Astrocyte (in vitro differentiated cells and primary cell): Measurements from ENCODE around the gene ZHX3. TPM values are rescaled to one million over a fixed set of nuclear protein-coding genes. Genes with fewer than 3 reads are reported as not detected.

Source experiments
- DNase-seq: peaks from one replicate; pipeline ENCODE4 v3.0.0-alpha.2; 2010; ENCODE audit warnings: low read depth
- FAIRE-seq: peaks from 2 replicates; lab custom pipeline; 2011; peaks lifted over from hg19 to GRCh38; lab: Jason Lieb, UNC
- H2AFZ ChIP-seq: 2 replicates; pipeline ENCODE4 v1.6.0; 2012; ENCODE audit warnings: low read depth, low read length, inconsistent platforms
- H3K27ac ChIP-seq: 2 replicates; pipeline ENCODE4 v1.5.1; 2011; ENCODE audit warnings: low read depth, low read length, inconsistent platforms
- H3K27me3 ChIP-seq: 2 replicates; pipeline ENCODE4 v1.6.0; 2011; ENCODE audit warnings: low read length, inconsistent platforms; ENCODE audit not compliant: insufficient read depth
- H3K36me3 ChIP-seq: 2 replicates; pipeline ENCODE4 v1.5.1; 2011; ENCODE audit warnings: low read length, inconsistent platforms; ENCODE audit not compliant: insufficient read depth
- H3K4me1 ChIP-seq: 2 replicates; pipeline ENCODE4 v1.5.1; 2011; ENCODE audit warnings: low read length, inconsistent platforms; ENCODE audit not compliant: insufficient read depth
- H3K4me2 ChIP-seq: 2 replicates; pipeline ENCODE4 v1.6.0; 2012; ENCODE audit warnings: low read length, inconsistent platforms
- H3K4me3 ChIP-seq: 2 replicates; pipeline ENCODE4 v1.5.1; 2011; ENCODE audit warnings: low read depth, mild to moderate bottlenecking, low read length, inconsistent platforms; ENCODE audit not compliant: insufficient read depth
- H3K79me2 ChIP-seq: 2 replicates; pipeline ENCODE4 v1.6.0; 2012; ENCODE audit warnings: mild to moderate bottlenecking, low read length, inconsistent platforms; ENCODE audit not compliant: insufficient read depth
- H3K9ac ChIP-seq: 2 replicates; pipeline ENCODE4 v1.6.0; 2012; ENCODE audit warnings: mild to moderate bottlenecking, low read length, inconsistent platforms
- H3K9me3 ChIP-seq: 2 replicates; pipeline ENCODE4 v1.5.1; 2012; ENCODE audit warnings: low read depth, mild to moderate bottlenecking, low read length, inconsistent platforms; ENCODE audit not compliant: insufficient read depth
- H4K20me1 ChIP-seq: 2 replicates; pipeline ENCODE4 v1.6.0; 2012; ENCODE audit warnings: low read length, inconsistent platforms; ENCODE audit not compliant: insufficient read depth
- H3K27ac Mint-ChIP-seq: one replicate; pipeline ENCODE4 v1.8.0; 2021; ENCODE audit warnings: mild to moderate bottlenecking, mixed read lengths; ENCODE audit not compliant: unreplicated experiment
- H3K27me3 Mint-ChIP-seq: one replicate; pipeline ENCODE4 v1.8.0; 2021; ENCODE audit warnings: low read depth, mixed read lengths; ENCODE audit not compliant: unreplicated experiment
- H3K36me3 Mint-ChIP-seq: one replicate; pipeline ENCODE4 v1.8.0; 2021; ENCODE audit warnings: low read depth, mixed read lengths; ENCODE audit not compliant: unreplicated experiment
- H3K4me1 Mint-ChIP-seq: one replicate; pipeline ENCODE4 v1.8.0; 2021; ENCODE audit warnings: low read depth, mixed read lengths; ENCODE audit not compliant: unreplicated experiment
- H3K4me3 Mint-ChIP-seq: one replicate; pipeline ENCODE4 v1.8.0; 2021; ENCODE audit warnings: mild to moderate bottlenecking, moderate library complexity, mixed read lengths; ENCODE audit not compliant: unreplicated experiment
- H3K9me3 Mint-ChIP-seq: one replicate; pipeline ENCODE4 v1.8.0; 2021; ENCODE audit warnings: mild to moderate bottlenecking, mixed read lengths; ENCODE audit not compliant: unreplicated experiment
- CTCF ChIP-seq: IDR thresholded peaks from 2 replicates; pipeline ENCODE4 v1.5.1; 2011; ENCODE audit warnings: low read depth, mild to moderate bottlenecking, inconsistent platforms, low read length, moderate library complexity; ENCODE audit not compliant: insufficient read depth
- EZH2 ChIP-seq: IDR thresholded peaks from 2 replicates; pipeline ENCODE4 v1.6.1; 2012; ENCODE audit warnings: mild to moderate bottlenecking, low read length, inconsistent platforms; ENCODE audit not compliant: insufficient read depth
- total RNA-seq: library from RNA; stranded (reverse); gene quantifications from 2 replicates; pipeline ENCODE4 v1.2.1, GENCODE V29; 2021

The ZHX3 gene
- total RNA-seq, 1 donor from 2014 or later = 41.6 TPM

DNA sequence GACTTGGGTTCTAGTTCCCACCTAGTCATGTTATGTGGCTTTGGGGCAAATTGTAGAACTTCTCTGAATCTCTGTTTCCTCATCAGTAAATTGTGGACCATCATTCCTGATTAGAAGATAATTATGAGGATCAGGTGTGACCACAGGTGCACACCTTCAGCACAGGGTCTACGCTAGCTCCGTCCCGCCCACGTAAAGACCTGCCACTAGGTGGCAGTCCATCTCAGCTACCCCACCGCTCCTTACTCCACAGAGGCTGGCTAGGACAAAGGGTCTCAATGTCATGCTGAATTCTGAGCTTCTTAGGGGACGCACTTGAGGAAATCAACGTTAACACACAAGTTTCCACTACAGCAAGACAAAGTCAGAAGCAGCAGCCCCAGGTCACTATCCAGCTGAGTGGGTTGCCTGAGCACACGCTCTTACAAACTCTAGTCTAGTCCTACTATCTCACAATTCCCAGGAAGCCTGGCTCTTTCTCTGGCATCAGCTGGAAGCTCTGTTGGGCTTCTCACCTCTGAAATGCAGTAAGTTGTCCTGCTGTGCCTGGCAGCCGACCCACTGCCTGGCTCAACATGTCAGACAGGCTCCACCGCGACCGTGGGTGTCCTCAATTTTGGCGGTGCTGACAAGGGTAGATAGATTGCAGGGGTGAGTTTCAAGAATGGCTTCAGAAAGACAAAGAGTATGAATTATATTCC lies 182.2 kb downstream of the ZHX3 start:
- H2AFZ ChIP-seq = no peak overlapping the region
- H3K79me2 ChIP-seq = peaks cover 30% of the 10 kb centered on the region
- peaks cover 22% of the 10 kb centered on the region for H3K4me1 ChIP-seq
- Mint-ChIP-seq H3K36me3 (peaks cover 8% of the 10 kb centered on the region), H3K27ac (no peak overlapping the region), H3K4me3 (peak overlapping the region; percentile 87), H3K4me1 (peaks cover 11% of the 10 kb centered on the region), H3K9me3 (no peaks in the 10 kb centered on the region), H3K27me3 (no peaks in the 10 kb centered on the region)
- TF ChIP-seq CTCF = peak; percentile 47
- TF ChIP-seq EZH2 = no peak
- DNase-seq (no peak), FAIRE-seq (no peak)
- no peaks in the 10 kb centered on the region for H3K36me3 ChIP-seq
- no peak overlapping the region for H3K27ac ChIP-seq
- H3K27me3 ChIP-seq = no peaks in the 10 kb centered on the region
- peaks cover 24% of the 10 kb centered on the region for H4K20me1 ChIP-seq
- H3K4me3 ChIP-seq = no peak overlapping the region
- no peak overlapping the region for H3K9ac ChIP-seq
- H3K4me2 ChIP-seq = no peak overlapping the region
- H3K9me3 ChIP-seq = no peaks in the 10 kb centered on the region

- no peaks in the 10 kb centered on the region for H3K9me3 Mint-ChIP-seq
- DNase-seq (no peak), FAIRE-seq (no peak)
- no peaks in the 10 kb centered on the region for H3K27me3 Mint-ChIP-seq
- H3K36me3 ChIP-seq = no peaks in the 10 kb centered on the region
- no peak overlapping the region for H3K27ac ChIP-seq
- peaks cover 15% of the 10 kb centered on the region for H3K4me1 ChIP-seq
- no peaks in the 10 kb centered on the region for H3K27me3 ChIP-seq
- no peak overlapping the region for H3K9ac ChIP-seq
- H3K27ac Mint-ChIP-seq = no peak overlapping the region
- H3K4me1 Mint-ChIP-seq = peaks cover 7% of the 10 kb centered on the region
- H3K36me3 Mint-ChIP-seq = peaks cover 9% of the 10 kb centered on the region
- TF ChIP-seq CTCF = no peak
- TF ChIP-seq EZH2 = no peak
- no peak overlapping the region for H3K4me3 Mint-ChIP-seq
- no peak overlapping the region for H3K4me2 ChIP-seq
- no peaks in the 10 kb centered on the region for H3K9me3 ChIP-seq
- H3K79me2 ChIP-seq = peaks cover 23% of the 10 kb centered on the region
- H3K4me3 ChIP-seq = no peak overlapping the region
- peaks cover 16% of the 10 kb centered on the region for H4K20me1 ChIP-seq
- no peak overlapping the region for H2AFZ ChIP-seq
Measured at GRCh38 chr20:41134362-41135186, 183.0 kb downstream of the ZHX3 start.
